ENCODE measurements around the gene TBC1D1.

The TBC1D1 gene

GRCh38 chr4:37904824-37905223, 13.9 kb downstream of the TBC1D1 start:
- Histone ChIP-seq H4K8ac (ENCODE audit: low read length) (no peak overlapping the region), H3K27ac (ENCODE audit: low read length, poor library complexity, severe bottlenecking) (no peak overlapping the region)
- 94% methylated on average over 2 of the region's 3 CpGs for WGBS

GRCh38 chr4:37905533-37906169, 14.8 kb downstream of the TBC1D1 start:
- H2AK5ac ChIP-seq (ENCODE audit: low read length, severe bottlenecking): no peak overlapping the region
- H4K8ac ChIP-seq (ENCODE audit: low read length): no peak overlapping the region
- 81% methylated on average over 7 of the region's 7 CpGs for WGBS
- H2BK5ac ChIP-seq (ENCODE audit: low read depth, low read length, poor library complexity, severe bottlenecking): no peak overlapping the region
- no peak overlapping the region for H3K9ac ChIP-seq (ENCODE audit: low read length)
- no peaks in the 10 kb centered on the region for H3K79me1 ChIP-seq (replicated peaks; ENCODE audit: low read length, poor library complexity, severe bottlenecking)
- no peaks in the 10 kb centered on the region for H3K36me3 ChIP-seq (ENCODE audit: control insufficient read depth in 1 of 2, insufficient read depth in 2 of 2, low read depth in 1 of 2, low read length in 2 of 2)
- no peaks in the 10 kb centered on the region for H3K4me1 ChIP-seq (ENCODE audit: control insufficient read depth, insufficient read depth, low read depth, low read length)
- no peak overlapping the region for H3K27ac ChIP-seq (ENCODE audit: low read length, poor library complexity, severe bottlenecking)
- peaks cover 13 to 24% of the 10 kb centered on the region in 2 experiments for H3K27me3 ChIP-seq (ENCODE audit: control insufficient read depth in 1 of 2, insufficient read depth in 1 of 2, low read length in 2 of 2)
- no peak overlapping the region for H2BK15ac ChIP-seq (ENCODE audit: low read depth, poor library complexity, severe bottlenecking)
- no peak overlapping the region for H2BK12ac ChIP-seq (ENCODE audit: low read length in 2 of 2)
- no peak overlapping the region for H3K18ac ChIP-seq (ENCODE audit: low read depth in 1 of 2, low read length in 2 of 2)
- H3K4me3 ChIP-seq (ENCODE audit: insufficient read depth in 1 of 2, low read depth in 1 of 2, low read length in 2 of 2): no peak overlapping the region
- H4K91ac ChIP-seq (ENCODE audit: low read length): no peak overlapping the region
- H2BK120ac ChIP-seq (ENCODE audit: low read depth, low read length): no peak overlapping the region
- no peaks in the 10 kb centered on the region for H3K9me3 ChIP-seq (ENCODE audit: control insufficient read depth, low read length)
- no peak overlapping the region for H3K4me2 ChIP-seq (ENCODE audit: low read length, poor library complexity, severe bottlenecking)
- H3K14ac ChIP-seq (ENCODE audit: low read length in 2 of 2): no peak overlapping the region
- no peak overlapping the region for H3K4ac ChIP-seq (ENCODE audit: low read depth in 1 of 2, low read length in 2 of 2)
- no peak overlapping the region for H3K23ac ChIP-seq (ENCODE audit: low read length in 2 of 2)
- DNase-seq: no peak
- no peak overlapping the region for H2AFZ ChIP-seq (ENCODE audit: low read depth, low read length)

More at GRCh38 chr4:37904824-37905223, 13.9 kb downstream of the TBC1D1 start:
- Histone ChIP-seq H3K14ac (ENCODE audit: low read length in 2 of 2) (no peak overlapping the region), H3K23ac (ENCODE audit: low read length in 2 of 2) (no peak overlapping the region), H2AFZ (ENCODE audit: low read depth, low read length) (no peak overlapping the region), H3K9me3 (ENCODE audit: control insufficient read depth, low read length) (no peaks in the 10 kb centered on the region), H3K9ac (ENCODE audit: low read length) (no peak overlapping the region), H3K18ac (ENCODE audit: low read depth in 1 of 2, low read length in 2 of 2) (no peak overlapping the region), H3K27me3 (ENCODE audit: control insufficient read depth in 1 of 2, insufficient read depth in 1 of 2, low read length in 2 of 2) (peaks cover 13 to 29% of the 10 kb centered on the region in 2 experiments), H3K36me3 (ENCODE audit: control insufficient read depth in 1 of 2, insufficient read depth in 2 of 2, low read depth in 1 of 2, low read length in 2 of 2) (no peaks in the 10 kb centered on the region), H3K79me1 (replicated peaks; ENCODE audit: low read length, poor library complexity, severe bottlenecking) (no peaks in the 10 kb centered on the region), H2BK120ac (ENCODE audit: low read depth, low read length) (no peak overlapping the region), H2BK15ac (ENCODE audit: low read depth, poor library complexity, severe bottlenecking) (no peak overlapping the region), H3K4me2 (ENCODE audit: low read length, poor library complexity, severe bottlenecking) (no peak overlapping the region), H2AK5ac (ENCODE audit: low read length, severe bottlenecking) (no peak overlapping the region), H2BK12ac (ENCODE audit: low read length in 2 of 2) (no peak overlapping the region), H3K4me1 (ENCODE audit: control insufficient read depth, insufficient read depth, low read depth, low read length) (no peaks in the 10 kb centered on the region), H4K91ac (ENCODE audit: low read length) (no peak overlapping the region), H2BK5ac (ENCODE audit: low read depth, low read length, poor library complexity, severe bottlenecking) (no peak overlapping the region), H3K4ac (ENCODE audit: low read depth in 1 of 2, low read length in 2 of 2) (no peak overlapping the region), H3K4me3 (ENCODE audit: insufficient read depth in 1 of 2, low read depth in 1 of 2, low read length in 2 of 2) (no peak overlapping the region)
- DNase-seq: no peak

GRCh38 chr4:37908488-37909331, 17.8 kb downstream of the TBC1D1 start:
- WGBS: 86% methylated on average over 19 of the region's 21 CpGs

GRCh38 chr4:37909332-37910090, 18.6 kb downstream of the TBC1D1 start:
- H4K8ac ChIP-seq (ENCODE audit: low read length): no peak overlapping the region
- no peaks in the 10 kb centered on the region for H3K4me1 ChIP-seq (ENCODE audit: control insufficient read depth, insufficient read depth, low read depth, low read length)
- no peak overlapping the region for H4K91ac ChIP-seq (ENCODE audit: low read length)
- H3K18ac ChIP-seq (ENCODE audit: low read depth in 1 of 2, low read length in 2 of 2): no peak overlapping the region
- no peak overlapping the region for H2AK5ac ChIP-seq (ENCODE audit: low read length, severe bottlenecking)
- no peaks in the 10 kb centered on the region for H3K79me1 ChIP-seq (replicated peaks; ENCODE audit: low read length, poor library complexity, severe bottlenecking)
- no peak overlapping the region for H3K4me2 ChIP-seq (ENCODE audit: low read length, poor library complexity, severe bottlenecking)
- no peak overlapping the region for H2BK120ac ChIP-seq (ENCODE audit: low read depth, low read length)
- no peaks in the 10 kb centered on the region for H3K9me3 ChIP-seq (ENCODE audit: control insufficient read depth, low read length)
- H3K27me3 ChIP-seq (ENCODE audit: control insufficient read depth in 1 of 2, insufficient read depth in 1 of 2, low read length in 2 of 2): peaks cover 14 to 18% of the 10 kb centered on the region in 2 experiments
- H3K27ac ChIP-seq (ENCODE audit: low read length, poor library complexity, severe bottlenecking): no peak overlapping the region
- no peak overlapping the region for H2BK12ac ChIP-seq (ENCODE audit: low read length in 2 of 2)
- no peak overlapping the region for H2AFZ ChIP-seq (ENCODE audit: low read depth, low read length)
- H3K9ac ChIP-seq (ENCODE audit: low read length): no peak overlapping the region
- no peak overlapping the region for H2BK15ac ChIP-seq (ENCODE audit: low read depth, poor library complexity, severe bottlenecking)
- no peak overlapping the region for H3K23ac ChIP-seq (ENCODE audit: low read length in 2 of 2)
- 96% methylated on average over 6 of the region's 8 CpGs for WGBS
- no peak for DNase-seq
- H3K4me3 ChIP-seq (ENCODE audit: insufficient read depth in 1 of 2, low read depth in 1 of 2, low read length in 2 of 2): no peak overlapping the region
- H3K4ac ChIP-seq (ENCODE audit: low read depth in 1 of 2, low read length in 2 of 2): no peak overlapping the region
- no peaks in the 10 kb centered on the region for H3K36me3 ChIP-seq (ENCODE audit: control insufficient read depth in 1 of 2, insufficient read depth in 2 of 2, low read depth in 1 of 2, low read length in 2 of 2)
- no peak overlapping the region for H3K14ac ChIP-seq (ENCODE audit: low read length in 2 of 2)
- no peak overlapping the region for H2BK5ac ChIP-seq (ENCODE audit: low read depth, low read length, poor library complexity, severe bottlenecking)

More at GRCh38 chr4:37908488-37909331, 17.8 kb downstream of the TBC1D1 start:
- H2BK15ac ChIP-seq (ENCODE audit: low read depth, poor library complexity, severe bottlenecking): no peak overlapping the region
- no peak overlapping the region for H3K4me2 ChIP-seq (ENCODE audit: low read length, poor library complexity, severe bottlenecking)
- H3K27me3 ChIP-seq (ENCODE audit: control insufficient read depth in 1 of 2, insufficient read depth in 1 of 2, low read length in 2 of 2): peaks cover 16 to 18% of the 10 kb centered on the region in 2 experiments
- no peak overlapping the region for H3K4me3 ChIP-seq (ENCODE audit: insufficient read depth in 1 of 2, low read depth in 1 of 2, low read length in 2 of 2)
- no peaks in the 10 kb centered on the region for H3K79me1 ChIP-seq (replicated peaks; ENCODE audit: low read length, poor library complexity, severe bottlenecking)
- no peak for DNase-seq
- H2AK5ac ChIP-seq (ENCODE audit: low read length, severe bottlenecking): no peak overlapping the region
- no peak overlapping the region for H3K23ac ChIP-seq (ENCODE audit: low read length in 2 of 2)
- no peak overlapping the region for H3K18ac ChIP-seq (ENCODE audit: low read depth in 1 of 2, low read length in 2 of 2)
- H3K9ac ChIP-seq (ENCODE audit: low read length): peak overlapping the region; percentile 23
- H3K14ac ChIP-seq (ENCODE audit: low read length in 2 of 2): no peak overlapping the region
- no peak overlapping the region for H2BK12ac ChIP-seq (ENCODE audit: low read length in 2 of 2)
- no peak overlapping the region for H2BK5ac ChIP-seq (ENCODE audit: low read depth, low read length, poor library complexity, severe bottlenecking)
- H3K4ac ChIP-seq (ENCODE audit: low read depth in 1 of 2, low read length in 2 of 2): no peak overlapping the region
- no peak overlapping the region for H2BK120ac ChIP-seq (ENCODE audit: low read depth, low read length)
- no peaks in the 10 kb centered on the region for H3K36me3 ChIP-seq (ENCODE audit: control insufficient read depth in 1 of 2, insufficient read depth in 2 of 2, low read depth in 1 of 2, low read length in 2 of 2)
- no peak overlapping the region for H4K91ac ChIP-seq (ENCODE audit: low read length)
- no peaks in the 10 kb centered on the region for H3K4me1 ChIP-seq (ENCODE audit: control insufficient read depth, insufficient read depth, low read depth, low read length)
- H3K27ac ChIP-seq (ENCODE audit: low read length, poor library complexity, severe bottlenecking): no peak overlapping the region
- H2AFZ ChIP-seq (ENCODE audit: low read depth, low read length): no peak overlapping the region
- H3K9me3 ChIP-seq (ENCODE audit: control insufficient read depth, low read length): no peaks in the 10 kb centered on the region
- H4K8ac ChIP-seq (ENCODE audit: low read length): no peak overlapping the region

All from mesenchymal stem cell (in vitro differentiated cells and primary cell).